HT1080 (cell line): ENCODE data around the gene SLC16A1. TPM values are rescaled to one million over a fixed set of nuclear protein-coding genes. Genes with fewer than 3 reads are reported as not detected.
"Not testable (repeated sequence)": the region's sequence is repeated elsewhere in the genome, so short reads cannot be mapped to it uniquely, and the experiment has no call there.

Experiments
- DNase-seq: peaks from one replicate; pipeline ENCODE4 v3.0.0-alpha.2; 2015; ENCODE audit warnings: low read depth
- total RNA-seq: library from RNA; depleted of rRNA; stranded (reverse); fragments of >200 nt; shearing (Covaris generic); gene quantifications from 2 replicates; pipeline ENCODE4 v1.2.3, GENCODE V29; 2014

SLC16A1 gene
- total RNA-seq, 1 experiment from 2014 or later: 130 TPM

DNA sequence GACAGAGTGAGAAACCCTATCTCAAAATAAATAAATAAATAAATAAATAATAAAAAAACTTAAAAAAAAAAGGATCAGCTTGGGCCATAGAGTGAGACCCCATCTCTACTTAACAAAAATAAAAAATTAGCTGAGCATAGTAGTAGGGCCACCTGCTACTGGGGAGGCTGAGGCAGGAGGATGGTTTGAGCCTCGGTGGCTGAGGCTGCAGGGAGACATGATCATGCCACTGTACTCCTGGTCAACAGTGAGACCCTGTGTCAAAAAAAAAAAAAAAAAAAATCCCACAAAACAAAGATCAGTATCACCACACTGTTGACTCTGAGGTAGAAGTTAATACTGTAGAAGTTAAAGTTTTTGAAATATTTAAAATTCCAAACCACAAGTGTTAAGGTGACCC, 29.1 kb downstream of the SLC16A1 start:
- DNase-seq: no peak

DNA sequence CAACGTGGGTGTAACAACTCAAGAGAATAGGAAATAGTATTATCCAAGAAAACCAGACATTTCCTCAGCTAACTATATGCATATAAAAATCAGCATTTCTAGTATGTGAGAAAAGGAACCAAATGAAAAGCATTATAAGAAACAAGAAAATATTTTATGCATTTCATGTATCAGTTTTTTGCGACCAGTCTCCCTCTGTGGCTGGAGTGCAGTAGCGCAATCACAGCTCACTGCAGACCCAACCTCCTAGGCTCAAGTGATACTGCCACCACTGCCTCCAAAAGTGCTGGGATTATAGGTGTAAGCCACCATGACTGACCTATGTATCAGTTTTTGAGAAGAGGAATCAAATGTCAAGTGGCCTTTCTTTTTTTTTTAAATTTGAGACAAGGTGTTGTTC, 31.0 kb downstream of the SLC16A1 start:
- DNase-seq: no peak

DNA sequence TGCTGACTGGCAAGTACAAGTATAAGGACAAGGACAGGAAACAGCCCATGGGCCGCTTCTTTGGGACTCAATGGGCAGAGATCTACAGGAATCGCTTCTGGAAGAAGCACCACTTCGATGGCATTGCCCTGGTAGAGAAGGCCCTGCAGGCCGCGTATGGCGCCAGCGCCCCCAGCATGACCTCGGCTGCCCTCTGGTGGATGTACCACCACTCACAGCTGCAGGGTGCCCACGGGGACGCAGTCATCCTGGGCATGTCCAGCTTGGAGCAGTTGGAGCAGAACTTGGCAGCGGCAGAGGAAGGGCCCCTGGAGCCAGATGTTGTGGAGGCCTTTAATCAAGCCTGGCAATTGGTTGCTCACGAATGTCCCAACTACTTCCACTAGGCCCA, 32.0 kb downstream of the SLC16A1 start:
- no peak for DNase-seq

DNA sequence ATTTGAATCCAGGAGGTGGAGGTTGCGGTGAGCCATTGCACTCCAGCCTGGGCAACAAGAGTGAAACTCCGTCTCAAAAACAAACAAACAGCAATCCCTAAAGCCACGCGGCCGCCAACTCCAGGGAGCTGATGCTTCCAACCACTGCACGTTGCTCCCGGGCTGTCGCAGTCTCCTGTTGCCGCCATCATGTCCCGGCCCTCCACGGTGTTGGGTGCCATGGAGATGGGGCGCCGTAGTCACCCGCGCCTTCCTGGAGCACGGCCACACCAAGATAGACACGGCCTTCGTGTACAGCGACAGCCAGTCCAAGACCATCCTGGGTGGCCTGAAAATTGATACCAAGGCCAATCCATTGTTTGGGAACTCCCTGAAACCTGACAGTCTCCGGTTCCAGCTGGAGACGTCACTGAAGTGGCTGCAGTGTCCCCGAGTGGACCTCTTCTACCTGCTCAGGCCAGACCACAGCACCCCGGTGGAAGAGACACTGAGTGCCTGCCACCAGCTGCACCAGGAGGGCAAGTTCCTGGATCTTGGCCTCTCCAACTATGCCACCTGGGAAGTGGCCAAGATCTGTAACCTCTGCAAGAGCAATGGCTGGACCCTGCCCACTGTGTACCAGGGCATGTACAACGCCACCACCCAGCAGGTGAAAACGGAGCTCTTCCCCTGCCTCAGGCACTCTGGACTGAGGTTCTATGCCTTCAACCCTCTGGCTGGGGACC, 32.6 kb downstream of the SLC16A1 start:
- no peak for DNase-seq

DNA sequence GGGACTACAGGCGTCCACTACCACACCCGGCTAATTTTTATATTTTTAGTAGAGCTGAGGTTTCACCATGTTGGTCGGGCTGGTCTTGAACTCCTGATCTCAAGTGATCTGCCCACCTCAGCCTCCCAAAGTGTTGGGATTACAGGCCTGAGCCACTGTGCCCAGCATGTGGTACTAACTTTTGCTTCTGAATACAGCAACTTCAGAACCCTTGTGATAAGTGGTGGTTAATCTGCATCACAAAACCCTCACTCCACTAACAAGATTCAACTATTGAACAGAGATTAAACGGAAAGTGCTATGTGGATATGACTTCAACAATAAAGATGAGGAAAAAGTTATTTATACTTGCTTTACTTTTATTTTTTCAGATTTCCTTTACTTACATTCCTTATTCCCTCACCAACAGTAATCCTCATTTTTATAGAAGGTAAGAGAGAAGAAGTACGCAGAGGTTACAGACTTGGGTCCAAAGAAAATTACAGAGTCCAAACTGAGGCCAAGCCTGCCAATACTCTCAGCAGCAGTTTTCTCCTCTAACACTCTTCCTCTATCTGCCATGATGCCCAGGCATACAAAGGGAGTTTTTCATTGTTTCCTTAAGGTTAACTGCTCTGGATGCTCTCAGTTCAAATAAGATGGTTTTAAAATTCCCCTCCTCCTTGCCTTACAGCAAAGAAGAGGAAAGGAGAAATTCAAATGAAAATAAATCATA, 44.3 kb downstream of the SLC16A1 start:
- no peak for DNase-seq

DNA sequence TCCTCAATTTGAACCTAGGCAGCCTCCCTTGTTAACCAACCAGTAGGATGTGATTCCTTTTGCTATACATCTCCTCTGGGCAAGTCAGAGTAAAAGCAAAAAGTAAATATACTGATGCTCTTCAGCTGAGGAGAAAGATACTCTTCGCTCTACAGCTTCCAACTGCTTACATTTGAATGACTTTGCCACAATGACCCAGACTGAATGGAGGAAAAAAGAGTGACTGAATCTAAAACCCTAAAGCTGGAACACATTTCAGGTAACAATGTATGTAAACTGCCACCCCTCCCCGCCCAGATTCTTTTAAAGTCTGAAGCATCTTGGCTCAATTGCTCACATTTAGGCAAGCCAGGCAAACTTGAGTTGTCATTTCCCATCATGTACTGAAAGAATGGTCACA, 46.1 kb downstream of the SLC16A1 start:
- no peak for DNase-seq

DNA sequence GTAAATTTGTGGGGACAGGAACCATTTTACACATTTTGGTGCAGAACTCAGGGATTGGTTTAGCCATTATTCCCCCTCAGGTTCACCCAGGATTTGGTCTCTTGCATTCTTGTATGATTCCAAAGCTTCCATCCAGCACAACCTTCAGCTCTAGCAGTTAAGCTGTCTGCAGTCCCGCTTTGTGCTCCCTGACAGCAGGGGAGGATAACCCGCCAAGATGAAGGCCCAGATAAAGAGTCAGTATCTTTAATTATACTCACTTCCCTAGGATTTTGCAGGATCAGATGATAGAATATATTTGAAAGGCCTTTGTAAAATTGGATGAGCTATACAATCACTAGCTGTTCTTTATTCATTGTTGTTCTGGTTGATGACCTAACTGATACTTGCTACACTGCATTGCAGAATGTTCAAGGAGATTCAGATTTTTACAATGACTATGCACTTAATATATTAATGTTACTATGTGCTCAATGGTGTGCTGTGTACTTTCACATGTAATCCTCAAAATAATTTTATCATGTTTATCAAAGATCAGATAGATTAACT, 49.8 kb downstream of the SLC16A1 start:
- no peak for DNase-seq

DNA sequence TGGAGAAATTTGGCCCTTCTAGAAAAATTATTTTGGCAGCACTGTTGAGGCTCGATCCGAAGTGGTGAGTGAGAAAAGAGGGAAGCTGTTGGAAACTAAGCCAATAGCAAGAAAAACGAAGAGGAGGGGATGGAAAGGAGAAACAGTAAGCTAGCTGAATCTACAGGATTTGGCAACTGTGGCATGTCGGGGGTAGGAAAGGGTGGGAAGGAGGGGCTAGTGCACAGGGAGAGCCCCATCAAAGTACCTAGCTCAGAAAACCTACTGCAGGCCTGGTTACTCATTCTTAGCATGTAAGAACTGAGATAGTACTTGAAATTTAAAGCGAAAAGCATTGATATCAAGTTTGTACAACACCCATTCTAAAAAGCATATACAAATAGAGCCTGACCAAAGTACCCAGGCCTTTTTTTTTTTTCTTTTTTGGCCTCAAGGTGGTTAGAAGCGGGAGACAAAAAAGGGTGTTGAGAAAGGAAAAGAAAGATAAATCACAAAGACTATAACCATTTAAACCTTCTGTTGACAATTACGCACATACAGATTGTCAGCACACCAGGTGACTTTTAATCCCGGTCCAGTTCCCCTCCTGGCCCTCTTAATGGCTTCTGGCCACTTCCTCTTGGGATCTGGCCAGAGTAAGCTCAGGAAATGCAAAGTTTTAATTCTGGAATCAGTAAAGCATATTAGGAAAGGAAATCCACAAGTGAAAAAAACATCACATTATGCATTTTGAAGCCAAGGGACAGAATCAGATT, 50.4 kb downstream of the SLC16A1 start:
- no peak for DNase-seq

DNA sequence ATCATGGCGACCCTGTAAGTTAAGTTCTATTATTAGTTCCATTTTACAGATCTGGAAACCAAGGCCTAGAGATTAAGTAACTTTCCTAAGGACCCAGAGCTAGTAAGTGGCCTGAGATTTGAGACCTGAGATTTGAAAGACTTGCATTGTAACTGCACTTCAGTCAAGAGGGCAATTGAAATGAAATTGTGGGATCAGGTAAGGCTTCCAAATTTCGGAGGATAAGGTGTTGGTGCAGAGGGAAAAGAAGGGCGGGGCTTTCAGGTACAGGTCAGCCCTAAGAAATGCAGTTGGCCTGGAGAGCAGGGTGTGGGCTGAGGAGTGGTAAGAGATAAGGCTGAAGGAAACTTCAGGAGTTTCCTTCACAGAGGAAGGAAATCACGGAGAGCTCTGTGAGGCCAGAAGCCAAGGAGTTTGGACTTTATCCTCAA, 51.1 kb downstream of the SLC16A1 start:
- no peak for DNase-seq

DNA sequence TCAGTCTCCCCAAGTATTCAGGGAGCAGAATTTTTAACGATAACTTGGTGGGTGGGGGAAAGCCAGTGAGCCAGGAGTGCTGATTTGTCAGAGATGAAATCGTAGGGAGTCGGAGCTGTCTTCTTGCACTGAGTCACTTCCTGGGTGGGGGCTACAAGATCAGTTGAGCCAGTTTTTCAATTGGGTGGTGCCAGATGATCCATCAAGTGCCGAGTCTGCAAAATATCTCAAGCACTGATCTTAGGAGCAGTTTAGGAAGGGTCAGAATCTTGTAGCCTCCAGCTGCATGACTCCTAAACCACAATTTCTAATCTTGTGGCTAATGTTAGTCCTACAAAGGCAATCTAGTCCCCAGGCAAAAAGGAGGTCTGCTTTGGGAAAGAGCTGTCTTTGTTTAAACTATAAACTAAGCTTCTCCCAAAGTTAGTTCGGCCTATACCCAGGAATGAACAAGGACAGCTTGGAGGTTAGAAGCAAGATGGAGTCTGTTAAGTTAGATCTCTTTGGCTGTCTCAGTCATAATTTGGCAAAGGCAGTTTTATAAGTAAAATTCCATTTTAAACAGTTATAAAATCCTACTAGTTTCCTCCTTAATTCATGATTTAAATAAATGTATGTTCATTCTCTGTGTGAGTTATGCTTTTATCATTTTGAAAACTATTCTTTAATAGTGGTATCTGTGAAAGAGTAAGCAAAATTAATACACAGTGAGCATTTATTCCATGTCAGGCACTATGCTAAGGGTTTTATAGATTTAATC, 51.7 kb downstream of the SLC16A1 start:
- DNase-seq: peak; percentile 89

DNA sequence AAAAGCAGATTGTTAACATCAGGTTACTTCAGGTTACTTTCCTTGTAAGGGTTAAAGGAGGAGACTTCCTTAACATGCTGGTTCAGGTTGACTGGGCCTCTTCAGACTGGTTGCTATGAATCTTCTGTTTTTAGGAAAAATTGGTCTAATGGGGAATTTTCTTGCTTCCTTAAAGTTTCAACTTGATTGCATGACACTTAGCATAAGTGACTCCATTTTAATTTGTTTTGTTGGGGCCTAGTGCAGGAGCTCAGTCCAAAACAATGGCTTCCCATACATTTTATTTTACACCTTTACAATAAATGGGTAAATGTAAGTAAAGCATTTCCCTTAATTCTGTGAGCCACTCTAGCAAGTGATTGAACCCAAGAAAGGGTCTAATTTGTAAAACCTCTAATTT, 53.8 kb downstream of the SLC16A1 start:
- no peak for DNase-seq

DNA sequence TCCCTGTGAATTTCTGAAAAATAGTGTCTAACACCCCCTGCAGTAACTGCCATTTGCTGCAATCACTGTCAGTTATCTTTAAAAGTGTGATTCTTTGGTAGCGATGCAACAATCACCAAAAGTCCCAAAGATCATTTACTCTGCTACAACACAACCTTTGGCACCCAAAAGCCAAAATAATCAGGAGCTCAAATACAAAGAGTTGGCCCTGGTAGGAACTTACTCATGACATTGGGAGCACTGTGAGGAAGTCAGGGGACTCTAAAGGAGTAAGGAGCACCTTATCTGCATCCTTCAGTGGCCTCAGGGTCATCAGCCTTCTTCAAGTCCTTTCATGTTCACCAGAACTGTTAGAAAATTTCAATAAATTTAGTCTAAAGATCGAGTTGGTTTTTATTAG, 54.6 kb downstream of the SLC16A1 start:
- DNase-seq: no peak

DNA sequence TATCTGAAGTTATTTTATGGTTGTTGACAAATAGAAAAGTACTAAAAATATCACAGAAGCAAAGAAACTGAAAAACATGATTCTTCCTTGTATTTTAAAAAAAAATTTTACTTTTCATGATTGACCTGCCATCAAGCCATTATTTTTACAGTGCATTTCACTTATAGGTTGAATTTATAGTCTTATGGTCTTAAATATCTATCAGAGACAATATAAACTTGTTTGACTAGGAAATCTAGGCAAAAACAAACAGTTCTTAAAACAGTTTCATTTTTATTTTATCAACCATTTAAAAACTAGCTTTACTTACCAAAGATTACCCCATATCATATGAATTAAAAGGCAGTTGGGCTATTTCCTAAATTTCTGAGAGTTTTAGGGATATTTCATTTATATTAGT, 59.2 kb downstream of the SLC16A1 start:
- no peak for DNase-seq

DNA sequence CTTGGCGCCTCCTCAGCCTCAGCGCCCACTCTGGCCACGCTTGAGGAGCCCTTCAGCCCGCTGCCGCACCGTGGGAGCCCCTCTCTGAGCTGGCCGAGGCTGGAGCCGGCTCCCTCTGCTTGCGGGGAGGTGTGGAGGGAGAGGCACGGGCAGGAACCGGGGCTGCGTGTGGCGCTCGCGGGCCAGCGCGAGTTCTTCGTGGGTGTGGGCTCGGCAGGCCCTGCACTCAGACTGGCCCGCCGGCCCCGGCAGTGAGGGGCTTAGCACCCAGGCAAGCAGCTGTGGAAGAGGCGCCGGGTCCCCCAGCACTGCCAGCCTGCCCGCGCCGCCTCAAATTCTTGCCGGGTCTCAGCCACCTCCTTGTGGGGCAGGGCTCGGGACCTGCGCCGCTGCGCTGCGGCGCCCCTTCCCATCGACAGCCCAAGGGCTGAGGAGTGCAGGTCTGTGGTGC, 61.4 kb downstream of the SLC16A1 start:
- no peak for DNase-seq

DNA sequence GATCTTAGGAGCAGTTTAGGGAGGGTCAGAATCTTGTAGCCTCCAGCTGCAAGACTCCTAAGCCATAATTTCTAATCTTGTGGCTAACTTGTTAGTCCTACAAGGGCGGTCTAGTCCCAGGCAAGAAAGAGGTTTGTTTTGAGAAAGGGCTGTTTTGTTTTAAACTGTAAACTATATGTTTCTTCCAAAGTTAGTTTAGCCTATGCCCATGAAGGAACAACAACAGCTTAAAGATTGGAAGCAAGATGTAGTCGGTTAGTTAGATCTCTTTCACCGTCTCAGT, 62.0 kb downstream of the SLC16A1 start:
- no peak for DNase-seq

DNA sequence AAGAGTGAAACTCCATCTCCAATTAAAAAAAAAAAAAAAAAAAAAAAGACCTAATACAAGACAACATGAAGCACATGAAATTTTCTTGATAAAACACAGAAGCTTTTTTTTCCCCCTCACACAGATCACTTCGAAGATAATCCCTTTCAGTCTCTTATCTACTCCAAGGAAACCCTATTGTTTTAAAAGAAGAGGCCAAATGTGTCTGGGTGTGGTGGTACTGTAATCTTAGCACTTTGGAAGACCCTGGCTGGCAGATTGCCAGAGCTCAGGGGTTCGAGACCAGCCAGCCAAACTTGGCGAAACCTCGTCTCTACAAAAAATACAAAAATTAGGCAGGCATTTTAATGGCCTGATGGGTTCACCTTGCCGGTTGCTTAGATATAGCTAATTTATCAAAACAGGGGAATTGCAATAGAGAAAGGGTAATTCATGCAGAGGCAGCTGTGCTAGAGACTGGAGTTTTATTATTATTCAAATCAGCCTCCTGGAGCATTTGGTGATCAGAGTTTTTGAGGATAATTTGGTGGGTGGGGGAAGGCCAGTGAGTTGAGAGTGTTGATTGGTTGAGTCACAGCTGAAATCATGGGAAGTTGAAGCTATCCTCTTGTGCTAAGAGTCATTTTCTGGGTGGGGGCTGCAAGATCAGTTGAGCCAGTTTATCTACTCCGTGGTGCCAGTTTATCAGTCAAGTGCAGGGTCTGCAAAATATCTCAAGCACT, 62.5 kb downstream of the SLC16A1 start:
- DNase-seq: no peak

DNA sequence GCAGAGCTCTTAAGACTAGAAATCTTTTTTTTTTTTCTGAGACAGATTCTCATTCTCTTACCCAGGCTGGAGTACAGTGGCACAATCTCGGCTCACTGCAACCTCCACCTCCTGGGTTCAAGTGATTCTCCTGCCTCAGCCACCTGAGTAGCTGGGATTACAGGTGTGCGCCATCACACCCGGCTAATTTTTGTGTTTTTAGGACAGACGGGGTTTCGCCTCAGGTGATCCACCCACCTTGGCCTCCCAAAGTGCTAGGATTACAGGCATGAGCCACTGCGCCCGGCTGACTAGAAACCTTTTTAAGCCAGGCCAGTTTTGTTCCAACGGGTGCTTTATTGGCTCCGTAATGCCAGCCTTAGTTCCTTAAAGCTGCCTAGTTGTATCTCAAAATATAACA, 66.1 kb downstream of the SLC16A1 start:
- DNase-seq: not testable (repeated sequence)

DNA sequence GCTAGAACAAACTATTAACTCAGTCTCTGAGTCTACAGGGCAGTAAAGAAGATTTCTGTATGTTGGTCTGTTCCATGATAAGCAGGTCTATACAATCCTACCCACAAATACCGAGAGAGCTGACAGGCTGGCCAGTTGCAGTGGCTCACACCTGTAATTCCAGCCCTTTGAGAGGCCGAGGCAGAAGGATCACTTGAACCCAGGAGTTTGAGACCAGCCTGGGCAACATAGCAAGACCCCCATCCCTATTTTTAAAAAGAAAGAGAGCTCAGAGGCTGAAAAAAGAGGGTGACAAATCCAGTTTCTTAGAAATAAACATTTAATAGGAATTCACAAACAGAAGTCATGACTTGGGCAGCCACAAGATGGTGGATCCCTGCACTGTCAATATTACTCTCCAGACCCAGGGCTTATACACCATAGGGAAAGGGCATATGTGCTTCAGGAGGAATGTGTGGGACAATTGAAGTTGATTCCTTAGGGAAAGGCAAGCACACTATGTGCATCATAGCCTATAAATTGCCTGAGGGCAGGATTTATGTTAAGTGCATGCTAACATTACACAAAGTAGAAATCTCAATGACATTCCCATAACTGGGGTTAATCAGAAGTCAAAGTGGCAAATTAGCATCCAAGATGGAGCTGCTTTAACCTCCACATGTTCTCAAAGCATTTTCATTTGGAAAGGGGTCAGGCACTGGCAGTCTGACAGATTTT, 66.8 kb downstream of the SLC16A1 start:
- DNase-seq: no peak

DNA sequence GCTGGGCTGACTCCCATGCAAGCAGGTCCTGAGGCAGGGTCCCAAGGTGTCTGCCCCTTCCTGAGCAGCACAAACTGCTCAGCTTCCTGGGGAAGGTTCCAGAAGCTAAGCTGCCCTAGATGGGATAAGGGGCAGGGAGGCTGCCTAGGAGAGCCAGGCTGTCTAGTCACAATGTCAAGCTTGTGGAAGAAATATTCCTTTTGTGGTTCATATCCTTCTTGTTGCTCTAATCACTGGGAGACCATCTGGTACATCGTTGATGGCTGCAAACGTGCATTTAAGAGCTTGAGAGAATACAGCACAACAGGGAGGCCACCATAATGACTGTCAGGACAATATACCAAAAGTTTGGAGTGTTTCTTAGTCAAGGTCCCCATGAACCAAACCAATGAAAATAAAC, 67.4 kb downstream of the SLC16A1 start:
- no peak for DNase-seq
